Ovary (tissue), 3 donors: Measurements from ENCODE around the gene KMT2A.

Experiments used
- POLR2A ChIP-seq: fragments of 450-650 bp; IDR thresholded peaks from one replicate; pipeline ENCODE4 v1.6.1; 2017; ENCODE audit warnings: antibody characterized with exemption, mild to moderate bottlenecking, moderate library complexity
- TF ChIP-seq, protein P1 (sequence below), 3 donors: fragments of 450-650 bp in 2 of 3; fragments of 200-600 bp in 1 of 3; IDR thresholded peaks; one replicate each; pipeline versions ENCODE4 v1.5.1 to v1.8.0; 2016 to 2022; ENCODE audit warnings: antibody characterized with exemption in 3 of 3, mild to moderate bottlenecking in 1 of 3
- donor health status: DM: no; HTN: no; CAD: no.

DNA sequence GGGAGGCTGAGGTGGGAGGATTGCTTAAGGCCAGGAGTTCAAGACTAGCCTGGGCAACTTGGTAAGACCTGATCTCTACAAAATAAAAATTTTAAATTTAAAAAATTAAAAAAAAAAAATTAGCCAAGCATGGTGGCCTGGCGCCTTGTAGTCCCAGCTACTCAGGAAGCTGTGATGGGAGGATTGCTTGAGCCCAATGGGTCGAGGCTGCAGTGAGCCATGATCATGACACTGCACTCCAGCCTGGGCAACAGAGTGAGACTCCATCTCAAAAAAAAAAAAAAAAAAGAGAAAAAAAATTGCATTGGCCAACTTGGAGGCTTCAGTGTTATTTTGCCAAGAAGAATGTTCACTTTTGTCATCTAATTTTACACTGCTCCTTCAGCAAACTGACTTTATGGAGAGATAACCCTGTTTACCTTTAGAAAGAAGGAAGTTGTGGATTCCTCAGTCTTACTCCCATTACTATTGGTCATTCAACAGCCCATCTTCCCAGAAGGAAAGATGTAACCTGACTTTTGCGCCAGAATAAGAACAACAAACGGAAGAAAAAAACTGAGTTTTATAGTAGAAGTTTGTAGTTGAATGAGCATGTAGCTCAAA is 13.1 kb downstream of the KMT2A start:
- TF ChIP-seq, protein P1, sequence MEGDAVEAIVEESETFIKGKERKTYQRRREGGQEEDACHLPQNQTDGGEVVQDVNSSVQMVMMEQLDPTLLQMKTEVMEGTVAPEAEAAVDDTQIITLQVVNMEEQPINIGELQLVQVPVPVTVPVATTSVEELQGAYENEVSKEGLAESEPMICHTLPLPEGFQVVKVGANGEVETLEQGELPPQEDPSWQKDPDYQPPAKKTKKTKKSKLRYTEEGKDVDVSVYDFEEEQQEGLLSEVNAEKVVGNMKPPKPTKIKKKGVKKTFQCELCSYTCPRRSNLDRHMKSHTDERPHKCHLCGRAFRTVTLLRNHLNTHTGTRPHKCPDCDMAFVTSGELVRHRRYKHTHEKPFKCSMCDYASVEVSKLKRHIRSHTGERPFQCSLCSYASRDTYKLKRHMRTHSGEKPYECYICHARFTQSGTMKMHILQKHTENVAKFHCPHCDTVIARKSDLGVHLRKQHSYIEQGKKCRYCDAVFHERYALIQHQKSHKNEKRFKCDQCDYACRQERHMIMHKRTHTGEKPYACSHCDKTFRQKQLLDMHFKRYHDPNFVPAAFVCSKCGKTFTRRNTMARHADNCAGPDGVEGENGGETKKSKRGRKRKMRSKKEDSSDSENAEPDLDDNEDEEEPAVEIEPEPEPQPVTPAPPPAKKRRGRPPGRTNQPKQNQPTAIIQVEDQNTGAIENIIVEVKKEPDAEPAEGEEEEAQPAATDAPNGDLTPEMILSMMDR (IDR thresholded peaks at IDR 0.05) = no peak
- TF ChIP-seq POLR2A = no peak
